ENCODE data around the gene HGD. TPM values are rescaled to one million over a fixed set of nuclear protein-coding genes. Genes with fewer than 3 reads are reported as not detected.

HGD gene
- total and polyA plus RNA-seq, 2 of the 13 experiments (the other 11 are each of a cell fraction or from before 2014, with no cell fraction given), result 265 to 398 TPM

DNA sequence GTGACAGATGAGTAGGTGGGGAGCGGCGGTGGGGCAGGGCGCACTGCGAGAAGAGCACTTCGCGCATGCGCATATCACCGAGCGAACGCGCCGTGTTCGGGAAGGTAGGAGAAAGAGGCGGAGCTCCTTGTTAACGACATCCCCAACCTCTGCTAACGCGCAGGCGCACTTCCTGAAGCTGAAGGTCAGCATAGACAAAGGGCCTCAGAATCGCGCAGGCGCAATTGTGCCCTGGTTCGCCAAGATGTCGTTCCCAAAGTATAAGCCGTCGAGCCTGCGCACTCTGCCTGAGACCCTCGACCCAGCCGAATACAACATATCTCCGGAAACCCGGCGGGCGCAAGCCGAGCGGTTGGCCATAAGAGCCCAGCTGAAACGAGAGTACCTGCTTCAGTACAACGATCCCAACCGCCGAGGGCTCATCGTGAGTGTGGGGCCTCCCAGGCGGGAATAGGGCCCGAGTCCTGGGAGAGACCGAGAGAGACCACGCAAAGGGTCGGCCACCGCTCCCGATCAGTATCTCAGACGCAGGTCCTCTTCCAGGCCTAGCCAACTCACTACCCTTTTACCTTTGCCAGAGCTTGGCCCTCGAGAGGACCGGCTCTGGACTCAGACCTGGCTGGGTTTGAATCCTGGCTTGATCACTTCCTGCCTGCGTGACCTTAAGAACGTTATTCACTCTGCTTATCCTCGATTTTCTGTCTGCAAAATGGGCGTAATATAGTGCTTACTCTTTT is 85.8 kb downstream of the HGD start, which contains the start of gene NDUFB4 (continued):
- TF ChIP-seq NKX3-1 (CRISPR knock-in tag; IDR thresholded peaks at IDR 0.05) (no peak), ZNF558 (CRISPR knock-in tag; IDR thresholded peaks at IDR 0.05; ENCODE audit: borderline replicate concordance) (no peak), NFE2L1 (CRISPR knock-in tag; IDR thresholded peaks at IDR 0.05; ENCODE audit: borderline replicate concordance) (no peak), SMAD3 (CRISPR knock-in tag; IDR thresholded peaks at IDR 0.05) (0 out of 2 replicates have a peak, but pooled peaks have one; percentile 45), POLR2AphosphoS2 (IDR thresholded peaks at IDR 0.05; ENCODE audit: low read depth, low read length) (no peak), ZNF773 (CRISPR knock-in tag; IDR thresholded peaks at IDR 0.05; ENCODE audit: borderline replicate concordance) (peak; percentile 44; the same call in 1 of the 2 replicates), RFX5 (IDR thresholded peaks at IDR 0.05; ENCODE audit: low read depth, low read length) (peak; percentile 66; the same call in 1 of the 2 replicates), RXRA (CRISPR knock-in tag; IDR thresholded peaks at IDR 0.05) (peak; percentile 55; the same call in 1 of the 2 replicates), ARNTL (CRISPR knock-in tag; IDR thresholded peaks at IDR 0.05) (peak; percentile 46; the same call in 1 of the 2 replicates), JDP2 (CRISPR knock-in tag; IDR thresholded peaks at IDR 0.05; ENCODE audit: borderline replicate concordance) (no peak), ZFP36 (IDR thresholded peaks at IDR 0.05; ENCODE audit: borderline replicate concordance, low read depth, low read length, partially characterized antibody) (no peak), ZNF253 (CRISPR knock-in tag; IDR thresholded peaks at IDR 0.05; ENCODE audit: borderline replicate concordance) (no peak), SP4 (CRISPR knock-in tag; IDR thresholded peaks at IDR 0.05) (no peak), PTBP1 (IDR thresholded peaks at IDR 0.05; ENCODE audit: low read depth, low read length, poor library complexity, severe bottlenecking) (no peak), ZNF451 (CRISPR knock-in tag; IDR thresholded peaks at IDR 0.05) (no peak), ZC3H13 (CRISPR knock-in tag; IDR thresholded peaks at IDR 0.05) (no peak), ZSCAN21 (CRISPR knock-in tag; IDR thresholded peaks at IDR 0.05; ENCODE audit: borderline replicate concordance) (no peak; the same call in 1 of the 2 replicates), KAT8 (CRISPR knock-in tag; IDR thresholded peaks at IDR 0.05) (peak; percentile 86; the same call in 1 of the 2 replicates), KDM1A (CRISPR knock-in tag; IDR thresholded peaks at IDR 0.05) (peak; percentile 79), NFKB2 (CRISPR knock-in tag; IDR thresholded peaks at IDR 0.05; ENCODE audit: borderline replicate concordance) (peak; percentile 55; the same call in 1 of the 2 replicates), MIXL1 (CRISPR knock-in tag; IDR thresholded peaks at IDR 0.05) (no peak), KMT2B (CRISPR knock-in tag; IDR thresholded peaks at IDR 0.05) (peak; percentile 47; the same call in 1 of the 2 replicates), NCOA5 (CRISPR knock-in tag; IDR thresholded peaks at IDR 0.05) (no peak)
- TF ChIP-seq, protein P1, sequence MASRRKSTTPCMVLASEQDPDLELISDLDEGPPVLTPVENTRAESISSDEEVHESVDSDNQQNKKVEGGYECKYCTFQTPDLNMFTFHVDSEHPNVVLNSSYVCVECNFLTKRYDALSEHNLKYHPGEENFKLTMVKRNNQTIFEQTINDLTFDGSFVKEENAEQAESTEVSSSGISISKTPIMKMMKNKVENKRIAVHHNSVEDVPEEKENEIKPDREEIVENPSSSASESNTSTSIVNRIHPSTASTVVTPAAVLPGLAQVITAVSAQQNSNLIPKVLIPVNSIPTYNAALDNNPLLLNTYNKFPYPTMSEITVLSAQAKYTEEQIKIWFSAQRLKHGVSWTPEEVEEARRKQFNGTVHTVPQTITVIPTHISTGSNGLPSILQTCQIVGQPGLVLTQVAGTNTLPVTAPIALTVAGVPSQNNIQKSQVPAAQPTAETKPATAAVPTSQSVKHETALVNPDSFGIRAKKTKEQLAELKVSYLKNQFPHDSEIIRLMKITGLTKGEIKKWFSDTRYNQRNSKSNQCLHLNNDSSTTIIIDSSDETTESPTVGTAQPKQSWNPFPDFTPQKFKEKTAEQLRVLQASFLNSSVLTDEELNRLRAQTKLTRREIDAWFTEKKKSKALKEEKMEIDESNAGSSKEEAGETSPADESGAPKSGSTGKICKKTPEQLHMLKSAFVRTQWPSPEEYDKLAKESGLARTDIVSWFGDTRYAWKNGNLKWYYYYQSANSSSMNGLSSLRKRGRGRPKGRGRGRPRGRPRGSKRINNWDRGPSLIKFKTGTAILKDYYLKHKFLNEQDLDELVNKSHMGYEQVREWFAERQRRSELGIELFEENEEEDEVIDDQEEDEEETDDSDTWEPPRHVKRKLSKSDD (CRISPR knock-in tag; IDR thresholded peaks at IDR 0.05; ENCODE audit: low read depth), result 0 out of 2 replicates have a peak, but pooled peaks have one; percentile 43
- TF ChIP-seq, protein P2, sequence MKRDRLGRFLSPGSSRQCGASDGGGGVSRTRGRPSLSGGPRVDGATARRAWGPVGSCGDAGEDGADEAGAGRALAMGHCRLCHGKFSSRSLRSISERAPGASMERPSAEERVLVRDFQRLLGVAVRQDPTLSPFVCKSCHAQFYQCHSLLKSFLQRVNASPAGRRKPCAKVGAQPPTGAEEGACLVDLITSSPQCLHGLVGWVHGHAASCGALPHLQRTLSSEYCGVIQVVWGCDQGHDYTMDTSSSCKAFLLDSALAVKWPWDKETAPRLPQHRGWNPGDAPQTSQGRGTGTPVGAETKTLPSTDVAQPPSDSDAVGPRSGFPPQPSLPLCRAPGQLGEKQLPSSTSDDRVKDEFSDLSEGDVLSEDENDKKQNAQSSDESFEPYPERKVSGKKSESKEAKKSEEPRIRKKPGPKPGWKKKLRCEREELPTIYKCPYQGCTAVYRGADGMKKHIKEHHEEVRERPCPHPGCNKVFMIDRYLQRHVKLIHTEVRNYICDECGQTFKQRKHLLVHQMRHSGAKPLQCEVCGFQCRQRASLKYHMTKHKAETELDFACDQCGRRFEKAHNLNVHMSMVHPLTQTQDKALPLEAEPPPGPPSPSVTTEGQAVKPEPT (CRISPR knock-in tag; IDR thresholded peaks at IDR 0.05; ENCODE audit: low read depth), result peak; percentile 83; the same call in 1 of the 2 replicates
- TF ChIP-seq, protein P3, sequence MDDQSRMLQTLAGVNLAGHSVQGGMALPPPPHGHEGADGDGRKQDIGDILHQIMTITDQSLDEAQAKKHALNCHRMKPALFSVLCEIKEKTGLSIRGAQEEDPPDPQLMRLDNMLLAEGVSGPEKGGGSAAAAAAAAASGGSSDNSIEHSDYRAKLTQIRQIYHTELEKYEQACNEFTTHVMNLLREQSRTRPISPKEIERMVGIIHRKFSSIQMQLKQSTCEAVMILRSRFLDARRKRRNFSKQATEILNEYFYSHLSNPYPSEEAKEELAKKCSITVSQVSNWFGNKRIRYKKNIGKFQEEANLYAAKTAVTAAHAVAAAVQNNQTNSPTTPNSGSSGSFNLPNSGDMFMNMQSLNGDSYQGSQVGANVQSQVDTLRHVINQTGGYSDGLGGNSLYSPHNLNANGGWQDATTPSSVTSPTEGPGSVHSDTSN (CRISPR knock-in tag; IDR thresholded peaks at IDR 0.05; ENCODE audit: borderline replicate concordance), result no peak

All from HepG2 (cell line).